Breast epithelium (tissue), 4 donors: ENCODE results near the gene HCFC1. TPM values are rescaled to one million over a fixed set of nuclear protein-coding genes. Genes with fewer than 3 reads are reported as not detected.

Source experiments
- DNase-seq, 2 donors: peaks; one replicate each; pipeline ENCODE4 v3.0.0-alpha.2; 2019; ENCODE audit warnings: low spot score in 2 of 2
- H3K27ac ChIP-seq, 2 donors: fragments of 200-600 bp; sonication (generic) in 1 of 2; one replicate each; pipeline ENCODE4 v1.5.1; 2016 to 2019; ENCODE audit warnings: mild to moderate bottlenecking in 1 of 2
- H3K27me3 ChIP-seq, 2 donors: fragments of 200-600 bp; sonication (generic) in 1 of 2; one replicate each; pipeline versions ENCODE4 v1.5.1 to v1.6.0; 2017 to 2019; ENCODE audit warnings: control low read depth in 1 of 2, mild to moderate bottlenecking in 1 of 2
- H3K36me3 ChIP-seq: fragments of 200-600 bp; one replicate; pipeline ENCODE4 v1.5.1; 2019
- H3K4me1 ChIP-seq, 2 donors: fragments of 200-600 bp; sonication (generic); one replicate each; pipeline ENCODE4 v1.5.1; 2016 to 2019; ENCODE audit warnings: control low read depth in 1 of 2
- H3K4me3 ChIP-seq, 3 donors: fragments of 200-600 bp; sonication (generic); 1 replicate in 2 of 3; 2 replicates in 1 of 3; pipeline ENCODE4 v1.5.1; 2016 to 2019; ENCODE audit warnings: mild to moderate bottlenecking in 3 of 3, moderate library complexity in 2 of 3
- H3K9me3 ChIP-seq, 2 donors: fragments of 200-600 bp; sonication (generic) in 1 of 2; one replicate each; pipeline ENCODE4 v1.5.1; 2016 to 2019; ENCODE audit warnings: control low read depth in 1 of 2
- CTCF ChIP-seq, 3 donors: fragments of 450-650 bp; IDR thresholded peaks; one replicate each; pipeline ENCODE4 v1.5.1; 2016 to 2017; ENCODE audit warnings: antibody characterized with exemption in 3 of 3, mild to moderate bottlenecking in 3 of 3, moderate library complexity in 3 of 3
- POLR2A ChIP-seq: fragments of 450-650 bp; IDR thresholded peaks from one replicate; pipeline ENCODE4 v1.6.1; 2016; ENCODE audit warnings: antibody characterized with exemption, mild to moderate bottlenecking, moderate library complexity
- POLR2AphosphoS5 ChIP-seq, 3 donors: sonication (generic); formaldehyde crosslinking; IDR thresholded peaks; one replicate each; pipeline ENCODE4 v1.6.1; 2017; ENCODE audit warnings: antibody characterized with exemption in 3 of 3
- intact Hi-C: fragments of 100-400 bp; cut with DNase I; formaldehyde crosslinking; loops from one replicate; pipeline ENCODE4 v1.15.1; 2023; ENCODE audit warnings: low total_unique reads
- total RNA-seq, 3 donors: library from RNA; depleted of rRNA; stranded (reverse); fragments of >200 nt; gene quantifications; one replicate each; pipeline ENCODE4 v1.1.0, GENCODE V29; 2016

The HCFC1 gene
- total RNA-seq, 3 donors from 2014 or later: 20.2 to 23.0 (median 22.6) TPM

- H3K4me1 ChIP-seq: no peaks in the 10 kb centered on the region
- no peak for DNase-seq
- intact Hi-C loops: loop anchor here (5.0 to 10.0 kb wide), 2 partner anchors 159 to 192 kb away; partner anchors contain the start of genes IDH3G, PLXNB3 and SSR4
- H3K27ac ChIP-seq: peak overlapping the region; percentile 52 to 68
- TF ChIP-seq CTCF (IDR thresholded peaks at IDR 0.05): no peak
- no peak for TF ChIP-seq POLR2AphosphoS5 (IDR thresholded peaks at IDR 0.05)
- TF ChIP-seq POLR2A: no peak
- no peaks in the 10 kb centered on the region for H3K9me3 ChIP-seq
- peaks cover 0 to 8% of the 10 kb centered on the region in 2 donors for H3K27me3 ChIP-seq
- no peak overlapping the region for H3K4me3 ChIP-seq
- H3K36me3 ChIP-seq: no peaks in the 10 kb centered on the region
These were observed 17.6 kb downstream of the HCFC1 start for GRCh38 chrX:153953892-153954557.

GRCh38 chrX:153953342-153953830 lies 18.2 kb downstream of the HCFC1 start:
- intact Hi-C loops: loop anchor here (5.0 to 10.0 kb wide), 2 partner anchors 159 to 191 kb away; partner anchors contain the start of genes IDH3G, PLXNB3 and SSR4
- H3K9me3 ChIP-seq: no peaks in the 10 kb centered on the region
- H3K4me1 ChIP-seq: no peaks in the 10 kb centered on the region
- peak; percentile 65 to 66 for DNase-seq
- H3K27me3 ChIP-seq: peaks cover 0 to 8% of the 10 kb centered on the region in 2 donors
- no peak overlapping the region for H3K4me3 ChIP-seq
- H3K36me3 ChIP-seq: no peaks in the 10 kb centered on the region
- TF ChIP-seq CTCF (IDR thresholded peaks at IDR 0.05): peak; percentile 89 to 97 (median 96)
- TF ChIP-seq POLR2AphosphoS5 (IDR thresholded peaks at IDR 0.05): peak; percentile 32 to 65 (median 64)
- TF ChIP-seq POLR2A: no peak
- H3K27ac ChIP-seq: peak overlapping the region; percentile 52 to 68

GRCh38 chrX:153952373-153953026 lies 19.1 kb downstream of the HCFC1 start:
- H3K4me3 ChIP-seq: no peak overlapping the region
- peak overlapping the region; percentile 49 to 52 for H3K27ac ChIP-seq

GRCh38 chrX:153951683-153952372 lies 19.8 kb downstream of the HCFC1 start:
- no peaks in the 10 kb centered on the region for H3K4me1 ChIP-seq
- no peaks in the 10 kb centered on the region for H3K9me3 ChIP-seq
- intact Hi-C loops: loop anchor here (5.0 to 10.0 kb wide), 2 partner anchors 157 to 190 kb away; partner anchors contain the start of genes IDH3G, PLXNB3 and SSR4
- H3K27me3 ChIP-seq: peaks cover 0 to 9% of the 10 kb centered on the region in 2 donors
- no peak overlapping the region for H3K4me3 ChIP-seq
- no peak overlapping the region for H3K27ac ChIP-seq
- no peak for TF ChIP-seq POLR2AphosphoS5 (IDR thresholded peaks at IDR 0.05)
- no peak for TF ChIP-seq POLR2A
- TF ChIP-seq CTCF (IDR thresholded peaks at IDR 0.05): no peak
- H3K36me3 ChIP-seq: no peaks in the 10 kb centered on the region
- DNase-seq: no peak

More at GRCh38 chrX:153952373-153953026, 19.1 kb downstream of the HCFC1 start:
- DNase-seq: no peak
- H3K36me3 ChIP-seq: no peaks in the 10 kb centered on the region
- no peaks in the 10 kb centered on the region for H3K4me1 ChIP-seq
- intact Hi-C loops: loop anchor here (5.0 to 10.0 kb wide), 2 partner anchors 158 to 190 kb away; partner anchors contain the start of genes IDH3G, PLXNB3 and SSR4
- H3K27me3 ChIP-seq: peaks cover 0 to 8% of the 10 kb centered on the region in 2 donors
- no peaks in the 10 kb centered on the region for H3K9me3 ChIP-seq
- no peak for TF ChIP-seq CTCF (IDR thresholded peaks at IDR 0.05)
- no peak for TF ChIP-seq POLR2A
- TF ChIP-seq POLR2AphosphoS5 (IDR thresholded peaks at IDR 0.05): no peak
